ENCODE results near the gene CCNB2. TPM values are rescaled to one million over a fixed set of nuclear protein-coding genes. Genes with fewer than 3 reads are reported as not detected.
A peak's percentile ranks its signal among the peaks of the same experiment; 100 is the strongest.

CCNB2 gene
- total RNA-seq: 10 to 100 TPM; 72.1 to 75.9 TPM

- Mint-ChIP-seq H3K4me3 (peak within 1 kb of the TSS; percentile 88), H3K4me1 (peaks cover 38% of the 10 kb centered on the region), H3K9me3 (no peaks in the 10 kb centered on the region), H3K27ac (peak within 1 kb of the TSS; percentile 99), H3K36me3 (peaks cover 28% of the 10 kb centered on the region), H3K27me3 (no peaks in the 10 kb centered on the region)
- POLR2A ChIA-PET: interaction anchor here (1.0 kb wide), 1 partner anchor 15 kb away, joined by 3 read pairs; no protein-coding TSS in a partner anchor
- DNase-seq: peak; percentile 85
- peak; percentile 99 for ATAC-seq (ENCODE audit: low read depth)
Measured at GRCh38 chr15:59104912-59105732, at the start of gene CCNB2. Gene CCNB2, plus strand, starts transcription at chr15:59105146. Its CDS starts 123 bp downstream, at chr15:59105269.

DNA sequence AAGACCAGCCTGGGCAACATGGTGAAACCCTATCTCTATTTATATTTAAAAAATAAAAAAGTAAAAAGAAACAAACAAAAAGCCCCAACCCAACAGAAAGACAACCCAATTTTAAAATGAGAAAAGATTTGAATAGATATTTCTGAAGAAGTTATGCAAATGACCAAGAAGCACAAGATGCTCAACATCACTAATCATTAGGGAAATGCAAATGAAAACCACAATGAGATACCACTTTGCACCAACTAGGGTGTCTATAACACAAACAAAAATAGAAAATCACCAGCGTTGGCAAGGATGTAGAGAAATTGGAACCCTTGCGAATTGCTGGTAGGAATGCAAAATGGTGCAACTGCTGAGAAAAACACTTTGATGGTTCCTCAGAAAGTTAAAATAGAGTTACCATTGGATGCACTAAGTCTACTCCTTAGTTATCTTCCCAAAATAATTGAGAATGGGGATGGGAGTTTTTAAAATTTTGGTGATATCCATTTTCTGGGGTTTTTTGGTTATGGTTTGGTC lies 45.8 kb upstream of the CCNB2 start:
- Mint-ChIP-seq H3K9me3 (no peaks in the 10 kb centered on the region), H3K4me1 (peaks cover 4% of the 10 kb centered on the region), H3K36me3 (peaks cover 46% of the 10 kb centered on the region), H3K27ac (no peak overlapping the region), H3K4me3 (no peak overlapping the region), H3K27me3 (no peaks in the 10 kb centered on the region)
- DNase-seq: no peak
- no peak for ATAC-seq (ENCODE audit: low read depth)
- POLR2A ChIA-PET: no interaction called here

GRCh38 chr15:59060348-59060747 lies 44.6 kb upstream of the CCNB2 start:
- Mint-ChIP-seq H3K9me3 (no peaks in the 10 kb centered on the region), H3K36me3 (peaks cover 48% of the 10 kb centered on the region), H3K4me1 (peaks cover 2% of the 10 kb centered on the region), H3K27me3 (no peaks in the 10 kb centered on the region), H3K4me3 (no peak overlapping the region), H3K27ac (no peak overlapping the region)
- DNase-seq: no peak
- no peak for ATAC-seq (ENCODE audit: low read depth)
- POLR2A ChIA-PET: interaction anchor here (0.6 to 1.1 kb wide), 2 partner anchors 73 to 124 kb away, joined by 3 read pairs; partner anchors contain the start of gene RNF111

GRCh38 chr15:59063042-59063441 lies 41.9 kb upstream of the CCNB2 start:
- no peak overlapping the region for H3K27ac Mint-ChIP-seq

DNA sequence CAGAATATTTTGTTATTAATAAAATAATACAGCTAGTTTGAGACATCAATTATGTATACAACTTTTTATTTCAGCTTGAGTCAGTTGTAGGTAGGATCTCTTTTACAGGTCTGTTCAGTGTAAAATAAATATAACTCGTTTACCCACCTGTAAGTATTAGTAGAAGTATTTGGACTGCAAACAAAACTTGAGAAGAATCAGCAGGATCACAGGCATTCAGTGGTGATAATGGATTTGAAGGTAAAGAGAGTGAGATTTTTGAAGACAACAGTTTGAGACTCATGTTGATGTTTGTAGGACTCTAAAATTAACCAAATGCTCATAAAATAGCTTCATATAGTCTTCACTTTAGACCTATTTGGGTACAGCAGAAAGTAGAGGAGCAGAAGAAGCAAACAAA lies 35.5 kb upstream of the CCNB2 start:
- Mint-ChIP-seq H3K36me3 (peaks cover 50% of the 10 kb centered on the region), H3K9me3 (no peaks in the 10 kb centered on the region), H3K27ac (no peak overlapping the region), H3K27me3 (no peaks in the 10 kb centered on the region), H3K4me3 (no peak overlapping the region), H3K4me1 (peaks cover 3% of the 10 kb centered on the region)
- ATAC-seq (ENCODE audit: low read depth): no peak
- DNase-seq: no peak
- POLR2A ChIA-PET: no interaction called here

More at GRCh38 chr15:59063042-59063441, 41.9 kb upstream of the CCNB2 start:
- no peak for DNase-seq
- Mint-ChIP-seq H3K4me3 (no peak overlapping the region), H3K9me3 (no peaks in the 10 kb centered on the region), H3K4me1 (peaks cover 2% of the 10 kb centered on the region), H3K27me3 (no peaks in the 10 kb centered on the region), H3K36me3 (peaks cover 50% of the 10 kb centered on the region)
- no peak for ATAC-seq (ENCODE audit: low read depth)
- POLR2A ChIA-PET: interaction anchor here (0.6 kb wide), 1 partner anchor 11 kb away, joined by 3 read pairs; no protein-coding TSS in a partner anchor

DNA sequence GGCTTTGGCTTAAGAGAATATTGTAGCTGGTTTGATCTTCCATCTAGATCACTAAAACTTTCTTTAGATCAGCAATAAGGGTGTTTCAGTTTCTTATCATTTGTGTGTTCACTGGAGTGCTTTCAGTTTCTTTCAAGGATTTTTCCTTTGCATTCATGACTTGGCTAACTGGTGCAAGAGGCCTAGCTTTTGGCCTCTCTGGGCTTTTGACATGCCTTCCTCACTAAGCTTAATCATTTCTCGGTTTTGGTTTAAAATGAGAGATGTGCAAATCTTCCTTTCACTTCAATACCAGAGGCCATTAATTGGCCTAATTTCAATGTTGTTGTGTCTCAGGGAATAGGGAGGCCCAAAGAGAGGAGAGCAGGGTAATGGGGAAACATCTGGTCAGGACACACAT lies 30.3 kb upstream of the CCNB2 start:
- Mint-ChIP-seq H3K27me3 (no peaks in the 10 kb centered on the region), H3K4me3 (no peak overlapping the region), H3K27ac (peak overlapping the region; percentile 70), H3K36me3 (peaks cover 42% of the 10 kb centered on the region), H3K4me1 (peaks cover 8% of the 10 kb centered on the region), H3K9me3 (no peaks in the 10 kb centered on the region)
- ATAC-seq (ENCODE audit: low read depth): no peak
- DNase-seq: no peak
- POLR2A ChIA-PET: no interaction called here

DNA sequence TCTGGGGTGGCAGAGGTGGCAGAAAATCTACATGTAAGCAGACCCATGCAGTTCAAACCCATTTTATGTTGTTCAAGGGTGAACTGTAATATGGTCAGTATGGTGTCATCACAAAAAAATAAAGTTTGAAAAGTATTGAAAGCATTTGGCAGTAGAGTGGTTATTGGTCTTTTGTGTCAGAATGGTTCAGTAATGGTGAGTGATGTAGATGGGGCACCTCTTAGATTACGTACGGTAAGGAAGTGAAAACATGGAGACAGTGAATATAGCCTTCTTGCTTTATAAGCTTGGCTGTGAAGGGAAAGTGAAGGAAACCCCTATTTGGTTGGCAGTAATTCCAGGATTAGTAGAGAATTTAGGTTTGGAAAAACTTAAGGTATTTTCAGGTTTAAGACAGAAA lies 17.2 kb upstream of the CCNB2 start:
- POLR2A ChIA-PET: no interaction called here
- no peaks in the 10 kb centered on the region for H3K9me3 Mint-ChIP-seq
- H3K4me3 Mint-ChIP-seq: no peak overlapping the region
- no peaks in the 10 kb centered on the region for H3K4me1 Mint-ChIP-seq
- ATAC-seq (ENCODE audit: low read depth) (no peak), DNase-seq (no peak)
- peak overlapping the region; percentile 9 for H3K27ac Mint-ChIP-seq
- no peaks in the 10 kb centered on the region for H3K27me3 Mint-ChIP-seq
- H3K36me3 Mint-ChIP-seq: peaks cover 24% of the 10 kb centered on the region

DNA sequence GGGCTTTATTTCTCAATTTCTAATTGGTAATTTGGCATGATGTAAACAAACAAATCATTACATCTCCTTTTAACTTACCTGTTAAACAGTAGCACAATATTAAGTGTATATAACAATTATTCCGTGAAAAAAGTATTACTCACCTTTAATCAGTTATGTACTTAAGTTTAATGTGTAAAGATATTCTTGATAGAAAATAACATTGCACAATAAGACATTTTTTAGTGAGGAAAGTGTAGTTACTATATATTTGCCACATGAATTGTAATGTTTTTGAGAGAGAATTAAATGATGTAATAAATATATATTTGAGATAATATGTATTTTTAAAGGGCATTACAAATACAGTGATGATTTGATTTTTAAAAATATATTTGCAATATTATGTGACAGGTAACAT lies 10.9 kb upstream of the CCNB2 start:
- POLR2A ChIA-PET: no interaction called here
- Mint-ChIP-seq H3K27ac (no peak overlapping the region), H3K9me3 (no peaks in the 10 kb centered on the region), H3K36me3 (peaks cover 20% of the 10 kb centered on the region), H3K4me3 (no peak overlapping the region), H3K4me1 (peaks cover 11% of the 10 kb centered on the region), H3K27me3 (no peaks in the 10 kb centered on the region)
- DNase-seq (no peak), ATAC-seq (ENCODE audit: low read depth) (no peak)

DNA sequence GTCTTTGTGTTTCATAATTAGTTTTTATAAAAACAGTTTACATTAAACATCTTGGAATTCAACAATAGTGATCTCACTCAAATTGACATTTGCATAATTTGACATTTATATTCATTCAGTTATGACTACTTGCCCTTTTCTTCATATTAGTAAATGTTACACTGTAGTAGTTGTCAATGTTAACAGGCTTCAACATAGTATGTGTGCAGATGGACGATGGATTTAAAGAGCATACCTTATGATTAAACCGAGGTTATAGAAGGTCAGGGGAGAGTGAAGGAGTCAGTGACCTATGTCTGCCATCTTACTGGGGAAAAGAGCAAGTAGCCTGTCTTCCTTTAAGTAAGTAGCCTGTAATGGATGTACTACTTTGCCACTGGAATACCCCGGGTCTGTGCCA lies 8.5 kb upstream of the CCNB2 start:
- POLR2A ChIA-PET: no interaction called here
- H3K27me3 Mint-ChIP-seq: no peaks in the 10 kb centered on the region
- peaks cover 23% of the 10 kb centered on the region for H3K4me1 Mint-ChIP-seq
- DNase-seq (no peak), ATAC-seq (ENCODE audit: low read depth) (no peak)
- H3K27ac Mint-ChIP-seq: no peak overlapping the region
- peaks cover 23% of the 10 kb centered on the region for H3K36me3 Mint-ChIP-seq
- H3K9me3 Mint-ChIP-seq: no peaks in the 10 kb centered on the region
- no peak overlapping the region for H3K4me3 Mint-ChIP-seq

GRCh38 chr15:59099162-59099685 lies 5.7 kb upstream of the CCNB2 start:
- Mint-ChIP-seq H3K4me3 (peak overlapping the region; percentile 84), H3K4me1 (peaks cover 28% of the 10 kb centered on the region), H3K36me3 (peaks cover 18% of the 10 kb centered on the region), H3K27me3 (no peaks in the 10 kb centered on the region), H3K27ac (peak overlapping the region; percentile 93), H3K9me3 (no peaks in the 10 kb centered on the region)
- DNase-seq (no peak), ATAC-seq (ENCODE audit: low read depth) (peak; percentile 56)
- POLR2A ChIA-PET: interaction anchor here (0.7 to 1.4 kb wide), 3 partner anchors 47 to 99 kb away, joined by 3 to 10 read pairs (median 8); no protein-coding TSS in a partner anchor

DNA sequence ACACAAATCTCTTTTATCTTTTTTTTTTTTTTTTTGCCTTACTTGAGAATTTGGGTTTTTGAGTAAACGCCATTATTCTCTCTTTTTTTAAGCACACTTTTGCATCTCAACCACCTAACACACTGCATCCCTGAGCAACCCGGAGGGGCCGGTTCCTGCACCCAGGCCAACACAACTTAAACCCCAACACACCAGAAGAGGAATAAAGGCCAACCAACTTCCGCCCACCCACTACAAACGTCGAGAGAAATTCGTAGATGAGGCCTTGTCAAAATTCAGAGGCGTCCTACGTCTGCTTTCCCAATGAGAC lies 389 bp upstream of the CCNB2 start:
- H3K27me3 Mint-ChIP-seq: no peaks in the 10 kb centered on the region
- no peak for ATAC-seq (ENCODE audit: low read depth)
- H3K4me1 Mint-ChIP-seq: peaks cover 44% of the 10 kb centered on the region
- H3K9me3 Mint-ChIP-seq: no peaks in the 10 kb centered on the region
- POLR2A ChIA-PET: interaction anchor here (1.0 kb wide), 1 partner anchor 16 kb away, joined by 3 read pairs; no protein-coding TSS in a partner anchor
- H3K36me3 Mint-ChIP-seq: peaks cover 34% of the 10 kb centered on the region
- H3K4me3 Mint-ChIP-seq: peak overlapping the region; percentile 88
- DNase-seq: peak; percentile 59
- peak overlapping the region; percentile 99 for H3K27ac Mint-ChIP-seq

- Mint-ChIP-seq H3K27ac (peak overlapping the region; percentile 99), H3K9me3 (no peaks in the 10 kb centered on the region), H3K4me1 (peaks cover 40% of the 10 kb centered on the region), H3K36me3 (peaks cover 29% of the 10 kb centered on the region), H3K27me3 (no peaks in the 10 kb centered on the region), H3K4me3 (peak overlapping the region; percentile 88)
- DNase-seq (no peak), ATAC-seq (ENCODE audit: low read depth) (no peak)
- POLR2A ChIA-PET: interaction anchor here (0.6 to 1.4 kb wide), 3 partner anchors 117 to 195 kb away, joined by 3 to 4 read pairs (median 3); partner anchors contain the start of gene RNF111
Measured at GRCh38 chr15:59105854-59106253, 908 bp downstream of the CCNB2 start.

- no peak overlapping the region for H3K27ac Mint-ChIP-seq
- POLR2A ChIA-PET: interaction anchor here (1.0 kb wide), 1 partner anchor 9 kb away, joined by 3 read pairs; no protein-coding TSS in a partner anchor
- no peaks in the 10 kb centered on the region for H3K27me3 Mint-ChIP-seq
- no peaks in the 10 kb centered on the region for H3K9me3 Mint-ChIP-seq
- ATAC-seq (ENCODE audit: low read depth) (no peak), DNase-seq (no peak)
- peaks cover 51% of the 10 kb centered on the region for H3K36me3 Mint-ChIP-seq
- peaks cover 34% of the 10 kb centered on the region for H3K4me1 Mint-ChIP-seq
- no peak overlapping the region for H3K4me3 Mint-ChIP-seq
Measured at GRCh38 chr15:59111251-59111650, 6.3 kb downstream of the CCNB2 start.
